NB4 (cell line): ENCODE measurements around the gene PRPF6.
A peak's percentile ranks its signal among the peaks of the same experiment; 100 is the strongest.

Experiments used
- POLR2A ChIP-seq: IDR thresholded peaks from 2 replicates; pipeline ENCODE4 v1.6.1; 2011; ENCODE audit warnings: mild to moderate bottlenecking; ENCODE audit not compliant: insufficient read length; ENCODE audit errors: extremely low read depth
- TF ChIP-seq, protein P1 (sequence below): IDR thresholded peaks from 2 replicates; pipeline ENCODE4 v1.6.1; 2011; ENCODE audit warnings: low read depth, low read length

DNA sequence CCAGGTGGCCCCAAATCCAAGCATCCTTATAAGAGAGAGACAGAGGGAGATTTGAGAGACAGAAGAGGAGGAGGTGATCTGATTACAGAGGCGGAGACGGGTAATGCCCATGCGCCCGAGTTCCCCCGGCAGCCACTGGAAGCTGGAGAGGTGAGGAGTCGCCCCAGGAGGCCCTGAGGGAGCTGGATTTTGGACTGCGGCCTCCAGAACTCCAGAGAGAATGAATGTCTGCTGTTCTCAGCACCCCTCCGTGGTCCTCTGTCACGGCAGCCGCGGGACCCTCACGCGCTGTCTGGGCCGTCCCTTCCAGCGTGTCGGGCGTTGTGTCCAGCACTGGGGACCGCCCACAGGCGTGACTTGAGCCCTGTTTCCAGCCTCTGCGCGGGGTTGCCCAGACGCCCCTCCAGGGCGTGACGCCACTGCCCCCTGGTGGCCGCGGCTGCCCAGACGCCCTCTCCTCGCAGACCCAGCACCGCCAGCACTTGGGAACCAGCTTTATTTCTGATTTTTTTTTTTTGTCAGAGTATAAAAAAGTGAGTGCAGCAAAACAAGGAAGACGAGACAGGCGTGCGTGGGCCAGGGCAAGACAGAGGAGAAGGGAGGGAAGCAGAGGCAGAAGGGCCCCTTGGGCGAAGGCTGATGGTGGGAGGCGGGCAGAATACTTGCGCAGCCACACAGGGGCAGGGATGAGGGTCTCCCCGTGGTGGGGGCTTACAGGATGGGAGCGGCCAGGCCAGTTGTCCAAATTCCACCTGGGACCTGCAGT, 7.1 kb upstream of the PRPF6 start:
- TF ChIP-seq, protein P1, sequence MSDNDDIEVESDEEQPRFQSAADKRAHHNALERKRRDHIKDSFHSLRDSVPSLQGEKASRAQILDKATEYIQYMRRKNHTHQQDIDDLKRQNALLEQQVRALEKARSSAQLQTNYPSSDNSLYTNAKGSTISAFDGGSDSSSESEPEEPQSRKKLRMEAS: peak; percentile 79
- TF ChIP-seq POLR2A: no peak
